PC-3 (cell line): ENCODE data around the gene RNF19B. TPM values are rescaled to one million over a fixed set of nuclear protein-coding genes. Genes with fewer than 3 reads are reported as not detected.

ENCODE experiments used
- ATAC-seq: fragments of 200-7000 bp; cut with Tn5 transposase; 2 replicates; pipeline ENCODE4 v1.9.1; 2020; ENCODE audit warnings: mild to moderate bottlenecking, moderate library complexity
- BruUV-seq: library from RNA; stranded (reverse); fragments of 400-500 nt; replicated peaks from 2 replicates; lab custom pipeline; 2021; lab: Mats Ljungman, UMichigan
- CTCF ChIA-PET: fragments of 300-600 bp; sonication (Branson Sonifier 250); formaldehyde crosslinking; loops from one replicate; lab custom pipeline; 2022; ENCODE audit warnings: antibody characterized with exemption; lab: Charles Lee
- POLR2A ChIA-PET: fragments of 300-600 bp; sonication (Branson Sonifier 250); formaldehyde crosslinking; loops from one replicate; lab custom pipeline; 2022; ENCODE audit warnings: antibody characterized with exemption; ENCODE audit not compliant: unreplicated experiment; lab: Charles Lee
- DNase-seq: peaks from one replicate; pipeline ENCODE4 v3.0.0-alpha.2; 2015
- H2AFZ ChIP-seq: fragments of 300-600 bp; sonication (generic); 2 replicates; pipeline ENCODE4 v1.6.0; 2016; ENCODE audit warnings: antibody characterized with exemption, low read length
- H3F3A ChIP-seq: fragments of 300-600 bp; sonication (generic); one replicate; pipeline ENCODE4 v1.6.0; 2017; ENCODE audit warnings: antibody characterized with exemption, low read length, control low read depth, mild to moderate bottlenecking; ENCODE audit not compliant: unreplicated experiment
- H3K27ac ChIP-seq: fragments of 300-600 bp; sonication (generic); 2 replicates; pipeline ENCODE4 v1.5.1; 2016; ENCODE audit warnings: mild to moderate bottlenecking, low read length
- H3K27me3 ChIP-seq: fragments of 300-600 bp; sonication (generic); 2 replicates; pipeline ENCODE4 v1.6.1; 2016; ENCODE audit warnings: low read length, mixed read lengths
- H3K36me3 ChIP-seq: fragments of 300-600 bp; sonication (generic); 2 replicates; pipeline ENCODE4 v1.6.1; 2016; ENCODE audit warnings: low read depth, mixed run types, low read length, mixed read lengths
- H3K4me1 ChIP-seq: fragments of 300-600 bp; sonication (generic); 2 replicates; pipeline ENCODE4 v1.5.1; 2016; ENCODE audit warnings: low read length; ENCODE audit not compliant: insufficient read depth
- H3K4me2 ChIP-seq: fragments of 300-600 bp; sonication (generic); 2 replicates; pipeline ENCODE4 v1.6.0; 2016; ENCODE audit warnings: low read length
- H3K4me3 ChIP-seq: fragments of 300-600 bp; sonication (generic); 2 replicates; pipeline ENCODE4 v1.5.1; 2016; ENCODE audit warnings: mild to moderate bottlenecking, low read length, mixed read lengths
- H3K79me2 ChIP-seq: fragments of 300-600 bp; sonication (generic); 2 replicates; pipeline ENCODE4 v1.6.1; 2017; ENCODE audit warnings: low read length, mixed read lengths
- H3K9ac ChIP-seq: fragments of 300-600 bp; sonication (generic); 2 replicates; pipeline ENCODE4 v1.6.0; 2016; ENCODE audit warnings: mild to moderate bottlenecking, low read length
- H3K9me2 ChIP-seq: fragments of 300-600 bp; sonication (generic); replicated peaks from 2 replicates; pipeline ENCODE4 v1.6.1; 2016; ENCODE audit warnings: mixed run types, low read length, mixed read lengths
- H3K9me3 ChIP-seq: fragments of 300-600 bp; sonication (generic); 2 replicates; pipeline ENCODE4 v1.6.1; 2016; ENCODE audit warnings: low read length, mixed read lengths
- H4K20me1 ChIP-seq: fragments of 300-600 bp; sonication (generic); 2 replicates; pipeline ENCODE4 v1.6.1; 2016; ENCODE audit warnings: low read length, mixed read lengths
- CTCF ChIP-seq: fragments of 300-600 bp; sonication (generic); conservative IDR thresholded peaks from 2 replicates; pipeline ENCODE4 v1.5.1; 2017; ENCODE audit warnings: antibody characterized with exemption, low read depth, mild to moderate bottlenecking, low read length
- EZH2 ChIP-seq: fragments of 300-600 bp; sonication (generic); IDR thresholded peaks from one replicate; pipeline ENCODE4 v1.6.1; 2017; ENCODE audit warnings: antibody characterized with exemption, mild to moderate bottlenecking, low read length; ENCODE audit not compliant: unreplicated experiment
- EZH2phosphoT487 ChIP-seq: fragments of 300-600 bp; sonication (generic); IDR thresholded peaks from 2 replicates; pipeline ENCODE4 v1.6.1; 2018; ENCODE audit warnings: mild to moderate bottlenecking, antibody characterized with exemption, low read length, borderline replicate concordance
- intact Hi-C: fragments of 100-400 bp; cut with micrococcal nuclease; formaldehyde crosslinking; loops from 2 replicates; pipeline ENCODE4 v1.9.0; 2023
- total RNA-seq: library from RNA; depleted of rRNA; stranded (reverse); fragments of >200 nt; gene quantifications from 2 replicates; pipeline ENCODE4 v1.2.3, GENCODE V29; 2014

RNF19B gene
- total RNA-seq, 1 experiment from 2014 or later: 17.9 TPM

GRCh38 chr1:32890516-32891240, 73.9 kb downstream of the RNF19B start:
- H3K27me3 ChIP-seq: no peaks in the 10 kb centered on the region
- BruUV-seq: no TSS peak

GRCh38 chr1:32889731-32890278, 74.8 kb downstream of the RNF19B start:
- no peaks in the 10 kb centered on the region for H3K36me3 ChIP-seq
- H3K4me1 ChIP-seq: no peaks in the 10 kb centered on the region
- H3K27ac ChIP-seq: no peak overlapping the region
- BruUV-seq: no TSS peak
- CTCF ChIA-PET: interaction anchor here (0.6 kb wide), 1 partner anchor 13 kb away, joined by 3 read pairs; no protein-coding TSS in a partner anchor
- H3K9ac ChIP-seq: no peak overlapping the region
- ATAC-seq: no peak
- POLR2A ChIA-PET: interaction anchor here (0.6 kb wide), 1 partner anchor 340 kb away, joined by 3 read pairs; no protein-coding TSS in a partner anchor
- no peak overlapping the region for H3K4me3 ChIP-seq
- no peaks in the 10 kb centered on the region for H3K27me3 ChIP-seq
- no peak for DNase-seq
- no peaks in the 10 kb centered on the region for H3K9me3 ChIP-seq
- intact Hi-C loops: no loop called here
- no peak for TF ChIP-seq CTCF
- H4K20me1 ChIP-seq: no peaks in the 10 kb centered on the region
- H3K79me2 ChIP-seq: no peaks in the 10 kb centered on the region
- H2AFZ ChIP-seq: no peak overlapping the region
- no peaks in the 10 kb centered on the region for H3K9me2 ChIP-seq
- H3F3A ChIP-seq: no peaks in the 10 kb centered on the region
- H3K4me2 ChIP-seq: no peak overlapping the region

More at GRCh38 chr1:32890516-32891240, 73.9 kb downstream of the RNF19B start:
- H3K4me1 ChIP-seq: no peaks in the 10 kb centered on the region
- no peaks in the 10 kb centered on the region for H3K36me3 ChIP-seq
- ATAC-seq: no peak
- H3K27ac ChIP-seq: no peak overlapping the region
- H3K4me3 ChIP-seq: no peak overlapping the region
- no peak overlapping the region for H3K4me2 ChIP-seq
- H2AFZ ChIP-seq: no peak overlapping the region
- DNase-seq: no peak
- H3K9me3 ChIP-seq: no peaks in the 10 kb centered on the region
- no peaks in the 10 kb centered on the region for H3F3A ChIP-seq
- H3K9ac ChIP-seq: no peak overlapping the region
- no peaks in the 10 kb centered on the region for H3K79me2 ChIP-seq
- TF ChIP-seq EZH2phosphoT487 (no peak), EZH2 (no peak), CTCF (no peak)
- H3K9me2 ChIP-seq: no peaks in the 10 kb centered on the region
- no peaks in the 10 kb centered on the region for H4K20me1 ChIP-seq
- intact Hi-C loops: no loop called here
- POLR2A ChIA-PET: no interaction called here
- CTCF ChIA-PET: interaction anchor here (0.6 kb wide), 1 partner anchor 14 kb away, joined by 3 read pairs; no protein-coding TSS in a partner anchor
